GM19239 (cell line): ENCODE data around the gene CD74.
"Not testable (repeated sequence)": the region's sequence is repeated elsewhere in the genome, so short reads cannot be mapped to it uniquely, and the experiment has no call there.

Experiments used
- DNase-seq: peaks from one replicate; pipeline ENCODE4 v3.0.0; 2011; ENCODE audit warnings: low spot score; ENCODE audit not compliant: insufficient read length
- FAIRE-seq: peaks from 2 replicates; lab custom pipeline; 2011; peaks lifted over from hg19 to GRCh38; lab: Jason Lieb, UNC

Gene CD74

GRCh38 chr5:150412319-150413175 is at the start of gene CD74:
Gene CD74, minus strand, starts transcription at chr5:150412910. Its CDS starts 161 bp downstream, at chr5:150412749.
- DNase-seq, result peak; percentile 55
- FAIRE-seq, result peak; percentile 99

DNA sequence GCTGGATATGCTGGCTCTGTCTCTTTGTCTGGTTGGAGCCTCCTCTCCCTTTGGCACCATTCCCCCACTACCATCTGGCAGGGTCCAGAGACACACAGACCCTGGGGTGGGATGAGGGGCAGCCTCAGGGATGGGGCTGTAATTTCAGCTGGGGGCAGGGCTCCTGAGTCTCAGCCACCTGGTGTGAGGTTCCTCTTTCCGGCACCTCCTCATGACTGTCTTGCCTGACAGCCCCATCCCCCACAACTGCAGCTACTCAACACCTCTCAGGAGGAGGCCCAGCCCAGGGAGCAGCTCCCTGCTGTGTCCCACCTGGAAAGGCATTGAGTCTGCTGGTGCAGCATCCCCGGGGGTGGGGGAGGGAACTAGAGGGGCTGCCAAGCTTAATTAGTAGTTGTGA is 48.5 kb upstream of the CD74 start:
- peak; percentile 75 for DNase-seq
- peak; percentile 73 for FAIRE-seq

DNA sequence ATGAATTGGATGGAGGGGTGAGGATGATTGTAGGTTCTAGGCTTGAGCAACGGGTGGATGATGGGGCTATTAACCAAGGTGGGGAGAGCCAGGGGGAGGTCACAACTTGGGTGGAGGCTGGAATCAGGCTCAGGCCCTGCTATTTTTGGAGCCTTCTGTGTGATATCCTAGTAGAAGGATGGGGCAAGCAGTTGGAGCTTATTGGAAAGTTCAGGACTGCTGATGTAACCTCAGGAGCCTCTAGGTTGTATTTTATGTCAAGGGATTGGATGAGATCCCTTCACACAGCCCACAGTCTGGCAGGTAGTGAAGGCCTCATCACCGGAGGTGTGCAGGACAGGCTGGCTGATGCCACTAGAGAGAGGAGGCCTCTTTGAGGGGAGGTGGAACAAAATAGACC is 48.1 kb upstream of the CD74 start:
- DNase-seq, result no peak
- FAIRE-seq, result no peak

DNA sequence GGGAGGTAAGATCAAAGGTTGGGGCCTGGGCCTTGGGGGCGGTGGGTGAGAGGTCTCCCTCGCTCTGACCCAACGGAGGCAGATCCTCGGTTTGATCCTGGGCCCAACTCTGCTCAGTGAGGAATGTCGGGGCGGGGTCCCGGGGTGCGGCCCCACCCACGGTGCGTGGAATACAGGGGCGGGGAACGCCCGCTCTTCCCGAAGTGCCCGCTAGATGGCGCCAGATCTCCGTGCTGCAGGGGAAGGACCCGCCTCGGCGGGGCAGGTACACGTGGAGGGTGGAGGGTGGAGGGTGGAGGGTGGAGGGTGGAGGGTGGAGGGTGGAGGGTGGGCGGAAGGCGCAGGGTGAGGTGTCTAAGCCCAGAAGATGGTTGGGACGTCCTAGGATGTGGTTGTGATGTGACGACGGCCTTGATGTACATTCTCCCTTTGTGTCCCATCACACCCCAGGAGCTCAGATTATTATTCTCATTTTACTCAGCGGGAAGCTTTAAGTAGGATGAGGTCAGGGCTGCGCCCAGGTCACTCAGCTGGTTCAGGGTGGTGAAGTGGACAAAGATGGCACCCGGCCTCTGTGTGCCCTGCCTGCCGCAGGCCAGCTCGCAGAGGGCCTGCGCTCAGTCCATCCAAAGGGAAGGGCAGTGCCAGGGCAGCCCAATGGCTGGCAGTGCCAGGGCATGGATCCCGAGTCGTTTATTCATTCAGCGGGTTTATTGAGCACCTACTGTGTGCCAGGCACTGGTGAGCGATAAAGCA is 46.3 kb upstream of the CD74 start:
- FAIRE-seq, result peak; percentile 77
- DNase-seq, result peak; percentile 61

DNA sequence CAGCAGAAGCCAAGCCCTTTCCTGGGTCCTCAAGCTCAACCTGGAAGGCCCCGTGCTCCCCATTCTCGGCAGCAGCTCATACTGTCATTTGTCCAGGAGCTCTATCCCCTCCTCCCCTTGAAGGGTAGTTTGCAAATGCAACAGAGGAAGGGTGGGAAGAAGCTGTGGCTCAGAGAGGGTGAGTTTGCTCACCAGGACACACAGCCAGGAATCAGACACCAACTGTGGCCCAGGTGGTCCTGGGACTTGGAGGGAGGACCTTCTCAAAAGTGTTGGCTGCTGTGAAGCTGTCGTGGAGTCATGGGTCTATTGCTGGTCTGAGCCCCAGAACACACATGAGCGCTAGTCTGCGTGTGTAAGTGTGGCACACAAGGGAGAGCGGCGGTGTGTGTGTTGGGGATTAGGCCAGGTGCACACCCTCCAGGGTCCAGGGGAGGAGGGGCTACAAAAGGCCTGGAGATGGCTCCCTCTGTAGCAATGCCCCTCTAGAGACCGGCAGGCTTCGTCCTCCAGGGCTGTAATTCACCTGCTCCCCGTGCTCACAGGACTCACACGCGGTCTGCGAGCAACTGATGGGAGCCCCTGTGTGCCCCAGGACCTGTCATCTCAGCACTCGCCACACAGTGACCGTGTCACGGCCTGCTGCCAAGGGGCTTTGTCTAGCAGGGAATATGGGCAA is 45.0 kb upstream of the CD74 start:
- no peak for FAIRE-seq
- no peak for DNase-seq

- no peak for FAIRE-seq
- DNase-seq, result no peak
Measured at GRCh38 chr5:150457121-150457520, 44.4 kb upstream of the CD74 start.

GRCh38 chr5:150454492-150455229 is 42.0 kb upstream of the CD74 start:
- FAIRE-seq, result no peak

DNA sequence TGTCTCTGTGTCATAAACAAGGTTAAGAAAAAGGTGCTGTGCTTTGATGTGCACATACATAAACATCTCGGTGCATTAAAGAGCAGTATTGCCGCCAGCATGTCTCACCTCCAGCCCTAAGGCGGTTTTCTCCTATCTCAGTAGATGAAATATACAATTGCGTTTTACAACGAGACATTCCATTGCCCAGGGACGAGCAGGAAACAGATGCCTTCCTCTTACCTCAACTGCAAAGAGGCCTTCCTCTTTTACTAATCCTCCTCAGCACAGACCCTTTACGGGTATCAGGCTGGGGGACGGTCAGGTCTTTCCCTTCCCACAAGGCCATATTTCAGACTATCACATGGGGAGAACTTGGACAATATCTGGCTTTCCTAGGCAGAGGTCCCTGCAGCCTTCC is 41.3 kb upstream of the CD74 start:
- FAIRE-seq, DNase-seq: not testable (repeated sequence)

More at GRCh38 chr5:150454492-150455229, 42.0 kb upstream of the CD74 start:
- no peak for DNase-seq

DNA sequence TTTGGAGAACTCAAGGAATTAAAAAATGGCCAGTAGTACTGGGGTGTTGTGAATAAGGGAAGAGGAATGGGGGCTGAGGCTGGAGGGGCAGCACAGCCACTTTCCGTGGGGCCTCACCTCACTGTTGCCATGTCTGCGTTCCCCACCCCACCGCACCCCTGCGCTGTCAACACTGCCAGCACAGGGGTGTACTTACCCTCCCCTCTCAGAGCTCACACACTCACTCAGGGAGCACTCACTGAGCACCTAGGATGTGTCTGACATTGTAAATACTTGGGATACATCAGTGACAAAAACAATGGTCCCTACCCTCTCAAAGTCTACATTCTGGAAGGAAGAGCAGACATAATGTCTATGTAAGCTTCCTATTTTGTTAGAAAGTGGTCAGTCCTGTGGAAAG is 40.2 kb upstream of the CD74 start:
- no peak for FAIRE-seq
- DNase-seq, result no peak

- FAIRE-seq (no peak), DNase-seq (no peak)
Measured at GRCh38 chr5:150451594-150451993, 38.9 kb upstream of the CD74 start.

DNA sequence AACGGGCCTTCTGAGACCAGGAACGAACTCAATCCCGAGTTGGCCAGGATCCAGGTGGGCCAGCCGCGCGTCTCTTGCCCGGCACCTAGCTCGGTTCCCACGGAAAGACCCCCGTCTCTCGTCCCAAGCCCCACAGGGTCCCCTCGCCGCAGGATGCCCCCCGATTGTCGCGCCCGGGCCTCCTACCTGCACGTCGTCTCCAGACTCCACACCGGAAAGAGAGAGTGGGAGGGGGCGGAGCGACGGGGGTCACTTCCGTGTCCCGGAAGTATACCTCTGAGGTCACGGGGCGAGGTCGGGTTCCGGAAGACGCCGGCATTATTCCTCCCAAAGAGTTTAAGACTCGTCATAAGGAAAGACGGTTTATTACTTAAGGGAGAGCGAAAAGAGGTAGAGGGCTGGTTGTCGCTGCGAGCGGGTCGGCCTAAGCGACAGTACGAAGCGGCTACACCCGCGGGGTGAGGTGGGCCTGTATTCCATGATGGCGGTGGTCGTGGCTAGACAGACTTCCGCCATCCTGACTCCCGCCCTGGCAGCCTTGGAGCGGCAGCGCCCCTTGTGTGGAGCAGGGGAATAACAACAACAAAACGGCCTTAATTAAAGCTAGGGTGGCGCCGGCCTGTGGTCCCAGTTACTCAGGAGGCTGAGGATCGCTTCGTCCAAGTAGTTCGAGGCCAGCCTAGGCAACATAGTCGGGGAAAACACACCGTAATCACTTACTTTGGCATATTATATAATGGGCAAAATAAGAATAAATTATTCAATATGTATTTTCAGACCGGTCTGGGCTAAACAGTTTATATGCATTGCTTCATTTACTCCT is 37.0 kb upstream of the CD74 start, which contains the start of gene RPS14:
Gene RPS14, minus strand, starts transcription at position 223 of the 823 bp plus-strand sequence. CDS start 2,006 bp downstream, outside the sequence.
- FAIRE-seq (peak; percentile 87), DNase-seq (peak; percentile 85)

DNA sequence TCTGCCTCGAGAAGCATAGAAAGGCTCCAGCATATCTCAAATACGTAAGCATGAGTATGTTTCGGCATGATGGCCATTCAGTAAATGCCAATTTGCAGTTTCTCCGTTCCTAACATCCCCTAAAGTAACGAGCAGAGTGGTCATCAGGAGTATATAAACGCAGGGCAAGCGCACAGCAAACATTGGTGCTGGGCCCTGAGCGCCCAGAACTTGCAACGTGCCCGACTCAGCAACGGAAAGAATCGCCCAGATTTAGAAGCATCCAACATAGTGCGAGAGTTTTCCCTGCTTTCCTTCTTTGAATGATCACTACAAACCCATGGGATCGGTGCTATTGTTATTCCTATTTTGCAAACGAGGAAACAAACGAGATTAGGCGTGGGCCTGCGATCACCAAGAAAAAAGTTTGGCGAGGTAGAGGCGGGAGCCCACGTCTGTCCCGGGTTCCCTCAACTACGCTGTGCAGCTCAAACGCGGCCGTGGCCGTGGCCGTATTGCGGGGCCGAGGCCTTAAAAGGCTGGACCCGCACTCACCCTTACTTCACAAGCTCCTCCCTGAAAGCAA is 36.3 kb upstream of the CD74 start:
- FAIRE-seq, result peak; percentile 49
- DNase-seq, result peak; percentile 49

DNA sequence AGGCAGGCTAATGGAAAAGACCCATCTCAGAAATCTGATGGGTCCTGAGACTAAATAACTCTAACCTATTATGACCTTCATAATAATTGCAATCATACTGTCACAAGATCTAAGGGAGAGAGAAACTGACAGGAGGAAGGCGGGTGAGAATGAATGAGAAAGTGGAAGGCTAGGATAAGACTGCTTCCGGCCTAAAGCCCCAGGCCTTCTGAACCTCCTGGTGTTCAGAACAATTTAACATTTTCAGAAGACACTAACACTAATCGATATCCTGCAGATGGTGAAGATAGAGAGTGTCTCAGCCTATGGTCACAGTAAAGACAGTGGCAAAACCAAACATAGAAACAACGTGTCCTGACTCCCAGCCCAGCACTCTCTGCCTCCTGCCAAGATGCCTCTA is 35.6 kb upstream of the CD74 start:
- FAIRE-seq, result peak; percentile 39
- no peak for DNase-seq

DNA sequence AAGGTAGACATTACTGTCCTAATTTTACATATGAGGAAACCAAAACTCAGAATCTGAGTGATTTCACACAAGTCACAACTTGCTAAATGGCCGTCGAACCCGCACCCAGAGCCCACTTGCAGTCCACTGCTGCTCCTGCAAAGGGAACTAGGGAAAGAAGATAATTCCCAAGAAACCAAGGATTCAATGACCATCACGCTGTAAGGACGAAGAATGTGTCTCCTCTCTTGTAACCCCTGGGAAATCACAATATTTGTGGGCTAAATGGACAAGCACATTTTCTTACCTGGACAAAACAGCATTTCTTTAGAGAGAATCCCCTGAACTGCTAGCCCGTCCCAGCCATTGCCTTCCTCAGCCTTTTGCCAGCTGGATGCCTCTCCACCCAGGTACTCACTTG is 34.5 kb upstream of the CD74 start:
- no peak for FAIRE-seq
- no peak for DNase-seq

DNA sequence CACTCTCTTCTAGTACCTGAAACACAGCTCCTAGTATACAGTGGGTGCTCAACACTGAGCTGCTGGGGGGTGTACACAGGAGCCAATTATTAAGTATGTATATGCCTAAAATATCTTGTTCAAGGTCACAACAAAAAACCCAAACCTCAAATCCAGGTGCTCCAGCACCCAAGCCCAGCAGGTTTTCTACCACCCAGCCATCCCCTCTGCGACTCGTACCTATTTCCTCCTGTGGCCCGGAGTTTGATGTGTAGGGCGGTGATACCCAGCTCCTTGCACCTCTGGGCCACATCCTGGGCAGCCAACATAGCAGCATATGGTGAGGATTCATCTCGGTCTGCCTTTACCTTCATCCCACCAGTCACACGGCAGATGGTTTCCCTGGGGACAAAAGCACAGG is 33.9 kb upstream of the CD74 start:
- DNase-seq, result no peak
- no peak for FAIRE-seq

DNA sequence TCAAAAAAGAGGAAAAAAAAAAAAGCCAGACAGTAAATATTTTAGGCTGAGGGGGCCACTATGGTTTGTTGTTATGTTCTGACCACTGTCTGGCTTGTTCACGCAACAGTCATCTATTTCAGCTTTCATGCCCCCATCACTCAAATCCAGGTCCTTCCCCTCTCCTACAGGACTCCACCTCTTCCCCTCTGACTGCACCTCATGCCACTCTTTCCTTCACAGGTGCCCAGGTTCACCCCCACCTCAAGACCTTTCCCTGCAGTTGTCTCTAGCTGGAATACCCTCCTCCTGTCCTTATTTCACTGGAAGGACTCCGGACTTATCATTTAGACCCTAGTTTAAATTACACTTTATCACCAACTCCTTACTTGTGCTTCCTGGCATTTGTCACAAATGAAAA is 33.4 kb upstream of the CD74 start:
- FAIRE-seq, result no peak

DNA sequence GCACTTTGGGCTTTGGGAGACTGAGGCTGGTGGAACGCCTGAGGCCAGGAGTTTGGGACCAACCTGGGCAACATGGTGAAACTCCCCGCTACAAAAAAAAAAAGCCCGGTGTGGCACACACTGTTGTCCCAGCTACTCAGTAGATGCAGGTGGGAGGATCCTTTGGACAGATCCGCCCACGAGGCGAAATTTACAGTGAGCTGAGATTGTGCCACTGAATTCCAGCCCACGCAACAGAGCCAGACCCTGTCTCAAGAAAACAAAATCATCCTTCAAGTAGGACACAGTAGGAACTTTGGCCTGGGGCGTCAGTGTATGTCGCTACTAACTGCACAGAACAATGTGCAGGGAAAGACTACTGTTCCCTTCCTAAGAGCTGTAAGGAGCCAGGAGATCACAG is 32.1 kb upstream of the CD74 start:
- FAIRE-seq (no peak), DNase-seq (no peak)

More for the DNA sequence above, 33.4 kb upstream of the CD74 start:
- no peak for DNase-seq

GRCh38 chr5:150443242-150444075 is 30.7 kb upstream of the CD74 start:
- DNase-seq (no peak), FAIRE-seq (no peak)
